Tibial nerve (tissue), 3 donors: Measurements from ENCODE around the gene FAM72A.
"Not testable (repeated sequence)": the region's sequence is repeated elsewhere in the genome, so short reads cannot be mapped to it uniquely, and the experiment has no call there.

ENCODE experiments used
- CTCF ChIP-seq, 5 experiments: fragments of 200-600 bp in 3 of 5; fragments of 450-650 bp in 2 of 5; sonication (generic) in 3 of 5; IDR thresholded peaks; one replicate each; pipeline ENCODE4 v1.5.1; 2016 to 2019; ENCODE audit warnings: antibody characterized with exemption in 5 of 5, mild to moderate bottlenecking in 3 of 5, moderate library complexity in 2 of 5
- POLR2A ChIP-seq, 2 donors: fragments of 450-650 bp; IDR thresholded peaks; one replicate each; pipeline ENCODE4 v1.6.1; 2017; ENCODE audit warnings: antibody characterized with exemption in 2 of 2, mild to moderate bottlenecking in 2 of 2, moderate library complexity in 2 of 2

DNA sequence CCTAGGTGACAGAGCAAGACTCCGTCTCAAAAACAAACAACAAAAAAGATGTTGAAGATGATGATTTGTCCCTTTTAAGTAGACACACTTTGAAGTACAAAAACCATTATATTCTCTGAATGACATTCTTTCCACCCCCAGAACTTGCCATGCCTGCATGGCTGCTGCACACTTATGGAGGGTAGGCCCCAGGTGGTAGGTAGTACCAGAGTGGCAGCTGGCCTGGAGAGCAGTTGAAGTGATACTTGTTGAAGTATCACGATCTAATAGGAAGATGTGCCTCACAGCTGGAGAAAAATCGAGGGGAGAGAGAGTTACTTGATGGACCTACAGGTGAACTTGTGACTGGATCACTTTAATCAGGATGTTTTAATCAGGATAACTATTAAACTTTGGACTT lies 15.6 kb upstream of the FAM72A start:
- TF ChIP-seq POLR2A, CTCF (IDR thresholded peaks at IDR 0.05): not testable (repeated sequence)
